Natural killer cell (primary cell): ENCODE measurements around the gene MYOM1. TPM values are rescaled to one million over a fixed set of nuclear protein-coding genes. Genes with fewer than 3 reads are reported as not detected.

Source experiments
- ATAC-seq, 3 donors: fragments of 150-1000 bp in 2 of 3; fragments of 200-7000 bp in 1 of 3; cut with Tn5 transposase; 1 replicate in 1 of 3; 2 replicates in 2 of 3; pipeline ENCODE4 v1.10.0; 2021; ENCODE audit warnings: mild to moderate bottlenecking in 2 of 3, moderate library complexity in 2 of 3
- DNase-seq, 2 donors: peaks; one replicate each; pipeline versions ENCODE4 v3.0.0 to v3.0.0-alpha.2; 2013 to 2021; ENCODE audit warnings: mixed read lengths in 1 of 2
- H3K27ac ChIP-seq: one replicate; pipeline ENCODE4 v1.5.1; 2013; ENCODE audit warnings: mild to moderate bottlenecking, low read length
- H3K27me3 ChIP-seq: one replicate; pipeline ENCODE4 v1.6.1; 2013; ENCODE audit warnings: low read length; ENCODE audit not compliant: control insufficient read depth, insufficient read depth
- H3K36me3 ChIP-seq: one replicate; pipeline ENCODE4 v1.6.1; 2013; ENCODE audit warnings: low read length; ENCODE audit not compliant: control insufficient read depth, insufficient read depth
- H3K4me1 ChIP-seq: one replicate; pipeline ENCODE4 v1.6.1; 2013; ENCODE audit warnings: low read length; ENCODE audit not compliant: control insufficient read depth, insufficient read depth
- H3K4me3 ChIP-seq: one replicate; pipeline ENCODE4 v1.5.1; 2013; ENCODE audit warnings: low read length
- H3K9me3 ChIP-seq: one replicate; pipeline ENCODE4 v1.6.1; 2013; ENCODE audit warnings: low read length; ENCODE audit not compliant: control insufficient read depth, insufficient read depth
- H3K27ac Mint-ChIP-seq, 2 donors: one replicate each; pipeline ENCODE4 v1.8.0; 2022; ENCODE audit warnings: mild to moderate bottlenecking in 2 of 2, mixed read lengths in 2 of 2, moderate library complexity in 1 of 2
- H3K27me3 Mint-ChIP-seq, 2 donors: one replicate each; pipeline ENCODE4 v1.8.0; 2022; ENCODE audit warnings: low read depth in 2 of 2, mixed read lengths in 2 of 2
- H3K36me3 Mint-ChIP-seq: one replicate; pipeline ENCODE4 v1.8.0; 2022; ENCODE audit warnings: mixed read lengths
- H3K4me1 Mint-ChIP-seq, 2 donors: one replicate each; pipeline ENCODE4 v1.8.0; 2022; ENCODE audit warnings: mixed read lengths in 2 of 2
- H3K4me3 Mint-ChIP-seq: one replicate; pipeline ENCODE4 v1.8.0; 2022; ENCODE audit warnings: mild to moderate bottlenecking, moderate library complexity, mixed read lengths
- H3K9me3 Mint-ChIP-seq, 2 donors: one replicate each; pipeline ENCODE4 v1.8.0; 2022; ENCODE audit warnings: mixed read lengths in 2 of 2
- WGBS: methylation state at CpG from one replicate; pipeline ENCODE4 v1.1.7; 2013; ENCODE audit warnings: missing lambda C conversion rate; ENCODE audit not compliant: insufficient coverage; 5-methylcytosine and 5-hydroxymethylcytosine counted together
- intact Hi-C: fragments of 100-400 bp; cut with micrococcal nuclease; formaldehyde crosslinking; loops from one replicate; pipeline ENCODE4 v1.14.2; 2022
- total RNA-seq, 4 donors: library from RNA; stranded (reverse); fragments of 120-200 nt in 1 of 4; gene quantifications; one replicate each; pipeline versions ENCODE4 v1.2.3 to v1.2.4, GENCODE V29; 2013 to 2022
- TF ChIP-seq, protein P1 (sequence below): fragments of 200-600 bp; IDR thresholded peaks from one replicate; pipeline ENCODE4 v1.8.0; 2022; ENCODE audit warnings: antibody characterized with exemption

Gene MYOM1
- total RNA-seq, 3 donors from 2014 or later (not counting 1 experiment from before 2014, with no cell fraction given): 1.7 to 5.8 (median 3.0) TPM

DNA sequence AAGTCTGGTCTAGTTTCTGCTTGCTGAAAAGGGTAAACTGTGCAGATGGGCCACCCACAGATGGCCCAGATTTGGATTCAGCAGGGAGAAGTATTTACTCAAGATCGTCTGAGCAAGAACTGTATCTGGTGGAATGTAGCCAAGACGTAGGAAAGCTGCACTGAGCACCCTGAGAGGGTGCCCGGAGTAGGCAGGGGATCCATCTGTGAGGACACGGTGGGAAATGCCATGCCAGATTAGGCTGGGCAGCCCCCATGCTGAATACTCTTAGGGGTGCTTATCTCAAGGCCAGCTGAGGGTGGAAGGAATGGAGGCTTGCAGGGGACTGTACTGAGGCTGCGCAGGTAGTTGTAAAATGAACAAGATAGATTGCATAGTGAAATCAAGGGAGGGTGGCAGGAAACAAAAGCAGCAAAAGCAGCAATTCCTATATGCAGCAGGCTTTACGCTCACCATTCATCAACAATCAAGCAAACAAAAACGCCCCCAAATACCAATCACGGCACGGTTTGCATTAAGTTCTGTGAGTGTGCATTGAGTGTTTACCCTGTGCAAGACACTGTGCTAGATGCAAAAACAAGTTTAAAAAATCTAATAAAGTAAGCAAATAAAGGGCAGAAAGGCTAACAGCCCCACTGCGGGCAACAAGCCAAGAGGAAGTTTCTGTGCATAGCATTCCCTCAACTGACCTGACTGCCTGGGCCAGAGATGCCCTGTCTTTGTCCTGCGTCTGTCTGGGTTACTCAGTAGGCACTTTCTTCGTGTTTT, 174.7 kb downstream of the MYOM1 start:
- H3K9me3 ChIP-seq: no peaks in the 10 kb centered on the region
- H3K27ac ChIP-seq: no peak overlapping the region
- Mint-ChIP-seq H3K27me3 (peaks cover 0 to 2% of the 10 kb centered on the region in 2 donors), H3K36me3 (no peaks in the 10 kb centered on the region), H3K27ac (no peak overlapping the region), H3K4me1 (peaks cover 4 to 6% of the 10 kb centered on the region in 2 donors), H3K9me3 (no peaks in the 10 kb centered on the region), H3K4me3 (no peak overlapping the region)
- intact Hi-C loops: no loop called here
- ATAC-seq (no peak), DNase-seq (no peak)
- H3K27me3 ChIP-seq: no peaks in the 10 kb centered on the region
- TF ChIP-seq, protein P1, sequence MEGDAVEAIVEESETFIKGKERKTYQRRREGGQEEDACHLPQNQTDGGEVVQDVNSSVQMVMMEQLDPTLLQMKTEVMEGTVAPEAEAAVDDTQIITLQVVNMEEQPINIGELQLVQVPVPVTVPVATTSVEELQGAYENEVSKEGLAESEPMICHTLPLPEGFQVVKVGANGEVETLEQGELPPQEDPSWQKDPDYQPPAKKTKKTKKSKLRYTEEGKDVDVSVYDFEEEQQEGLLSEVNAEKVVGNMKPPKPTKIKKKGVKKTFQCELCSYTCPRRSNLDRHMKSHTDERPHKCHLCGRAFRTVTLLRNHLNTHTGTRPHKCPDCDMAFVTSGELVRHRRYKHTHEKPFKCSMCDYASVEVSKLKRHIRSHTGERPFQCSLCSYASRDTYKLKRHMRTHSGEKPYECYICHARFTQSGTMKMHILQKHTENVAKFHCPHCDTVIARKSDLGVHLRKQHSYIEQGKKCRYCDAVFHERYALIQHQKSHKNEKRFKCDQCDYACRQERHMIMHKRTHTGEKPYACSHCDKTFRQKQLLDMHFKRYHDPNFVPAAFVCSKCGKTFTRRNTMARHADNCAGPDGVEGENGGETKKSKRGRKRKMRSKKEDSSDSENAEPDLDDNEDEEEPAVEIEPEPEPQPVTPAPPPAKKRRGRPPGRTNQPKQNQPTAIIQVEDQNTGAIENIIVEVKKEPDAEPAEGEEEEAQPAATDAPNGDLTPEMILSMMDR: no peak
- H3K36me3 ChIP-seq: no peaks in the 10 kb centered on the region
- H3K4me3 ChIP-seq: no peak overlapping the region
- no peaks in the 10 kb centered on the region for H3K4me1 ChIP-seq
- 56% methylated on average over 7 of the region's 12 CpGs for WGBS

DNA sequence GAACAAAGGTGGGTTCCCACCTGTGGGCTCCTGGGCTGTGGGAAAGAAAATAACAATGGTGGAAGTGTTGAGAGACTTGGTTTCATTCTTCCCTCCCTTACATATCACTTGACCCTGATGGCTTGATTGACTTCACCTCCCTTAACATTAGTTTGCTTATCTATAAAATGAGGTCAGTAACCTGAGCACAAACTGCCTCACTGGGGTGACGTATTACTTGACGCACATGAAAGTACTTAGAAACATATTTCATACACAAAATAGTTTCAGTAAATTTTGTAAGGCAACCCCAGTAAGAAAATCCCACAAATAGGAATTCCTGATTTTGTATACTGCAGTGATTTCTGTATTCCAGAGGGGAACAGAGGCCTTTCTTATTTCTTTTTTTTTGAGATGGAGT, 177.4 kb downstream of the MYOM1 start:
- no peak overlapping the region for H3K27ac ChIP-seq

GRCh38 chr18:3041843-3042242, 177.9 kb downstream of the MYOM1 start:
- DNase-seq (no peak), ATAC-seq (no peak)
- Mint-ChIP-seq H3K27me3 (no peaks in the 10 kb centered on the region), H3K36me3 (no peaks in the 10 kb centered on the region), H3K4me1 (peaks cover 10 to 11% of the 10 kb centered on the region in 2 donors), H3K9me3 (no peaks in the 10 kb centered on the region), H3K27ac (no peak overlapping the region), H3K4me3 (no peak overlapping the region)
- Histone ChIP-seq H3K27ac (no peak overlapping the region), H3K4me1 (peaks cover 4% of the 10 kb centered on the region), H3K27me3 (no peaks in the 10 kb centered on the region), H3K4me3 (no peak overlapping the region), H3K9me3 (no peaks in the 10 kb centered on the region), H3K36me3 (no peaks in the 10 kb centered on the region)
- TF ChIP-seq, protein P1: no peak
- WGBS: 96% methylated on average over 4 of the region's 5 CpGs
- intact Hi-C loops: no loop called here

More for the DNA sequence above, 177.4 kb downstream of the MYOM1 start:
- Mint-ChIP-seq H3K36me3 (no peaks in the 10 kb centered on the region), H3K27ac (no peak overlapping the region), H3K4me3 (no peak overlapping the region), H3K9me3 (no peaks in the 10 kb centered on the region), H3K4me1 (peaks cover 8 to 10% of the 10 kb centered on the region in 2 donors), H3K27me3 (no peaks in the 10 kb centered on the region)
- Histone ChIP-seq H3K4me3 (no peak overlapping the region), H3K4me1 (peaks cover 3% of the 10 kb centered on the region), H3K36me3 (no peaks in the 10 kb centered on the region), H3K9me3 (no peaks in the 10 kb centered on the region), H3K27me3 (no peaks in the 10 kb centered on the region)
- WGBS: 96% methylated on average over 2 of the region's 2 CpGs
- DNase-seq (no peak), ATAC-seq (no peak)
- TF ChIP-seq, protein P1: no peak
- intact Hi-C loops: no loop called here

GRCh38 chr18:3040881-3041280, 178.9 kb downstream of the MYOM1 start:
- TF ChIP-seq, protein P1: no peak
- no peaks in the 10 kb centered on the region for H3K27me3 Mint-ChIP-seq
- no peak overlapping the region for H3K4me3 ChIP-seq
- no peaks in the 10 kb centered on the region for H3K36me3 Mint-ChIP-seq
- intact Hi-C loops: no loop called here
- H3K4me3 Mint-ChIP-seq: no peak overlapping the region
- no peak overlapping the region for H3K27ac ChIP-seq
- WGBS: 98% methylated on average over 7 of the region's 8 CpGs
- H3K36me3 ChIP-seq: no peaks in the 10 kb centered on the region
- peaks cover 6 to 11% of the 10 kb centered on the region in 2 donors for H3K4me1 Mint-ChIP-seq
- no peak for DNase-seq
- H3K4me1 ChIP-seq: peaks cover 4% of the 10 kb centered on the region
- ATAC-seq: no peak
- H3K9me3 ChIP-seq: no peaks in the 10 kb centered on the region
- no peaks in the 10 kb centered on the region for H3K27me3 ChIP-seq
- no peaks in the 10 kb centered on the region for H3K9me3 Mint-ChIP-seq
- H3K27ac Mint-ChIP-seq: no peak overlapping the region
